HUES6 (cell line): ENCODE measurements around the gene JAKMIP3.

Experiments used
- H3K27ac ChIP-seq: 2 replicates; pipeline ENCODE4 v1.7.0; 2013; ENCODE audit warnings: low read depth, mild to moderate bottlenecking, low read length, inconsistent platforms
- H3K27me3 ChIP-seq: 2 replicates; pipeline ENCODE4 v1.6.1; 2013; ENCODE audit warnings: low read length; ENCODE audit not compliant: control insufficient read depth, insufficient read depth
- H3K36me3 ChIP-seq: 2 replicates; pipeline ENCODE4 v1.6.1; 2013; ENCODE audit warnings: low read length; ENCODE audit not compliant: control insufficient read depth, insufficient read depth
- H3K4me1 ChIP-seq: 2 replicates; pipeline ENCODE4 v1.6.1; 2013; ENCODE audit warnings: low read length; ENCODE audit not compliant: control insufficient read depth, insufficient read depth
- H3K4me3 ChIP-seq: 2 replicates; pipeline ENCODE4 v1.5.1; 2013; ENCODE audit warnings: low read depth, low read length
- H3K9ac ChIP-seq: one replicate; pipeline ENCODE4 v1.6.1; 2013; ENCODE audit warnings: mild to moderate bottlenecking, low read length
- H3K9me3 ChIP-seq: 2 replicates; pipeline ENCODE4 v1.6.1; 2013; ENCODE audit warnings: low read depth, low read length; ENCODE audit not compliant: control insufficient read depth, insufficient read depth

The JAKMIP3 gene

GRCh38 chr10:132028706-132029105, 37.0 kb upstream of the JAKMIP3 start:
- H3K9me3 ChIP-seq = no peaks in the 10 kb centered on the region
- H3K27me3 ChIP-seq = peaks cover 16% of the 10 kb centered on the region
- no peak overlapping the region for H3K4me3 ChIP-seq
- H3K4me1 ChIP-seq = no peaks in the 10 kb centered on the region
- H3K36me3 ChIP-seq = no peaks in the 10 kb centered on the region
- no peak overlapping the region for H3K9ac ChIP-seq
- H3K27ac ChIP-seq = no peak overlapping the region

GRCh38 chr10:132030898-132031463, 34.8 kb upstream of the JAKMIP3 start:
- Histone ChIP-seq H3K27me3 (peaks cover 35% of the 10 kb centered on the region), H3K27ac (no peak overlapping the region), H3K4me1 (0 out of 2 replicates have a peak, but pooled peaks cover 1% of the 10 kb centered on the region), H3K36me3 (no peaks in the 10 kb centered on the region), H3K4me3 (no peak overlapping the region), H3K9me3 (no peaks in the 10 kb centered on the region), H3K9ac (no peak overlapping the region)

GRCh38 chr10:132033632-132034031, 32.1 kb upstream of the JAKMIP3 start:
- Histone ChIP-seq H3K27me3 (peaks cover 58% of the 10 kb centered on the region), H3K4me3 (no peak overlapping the region), H3K36me3 (no peaks in the 10 kb centered on the region), H3K9ac (no peak overlapping the region), H3K27ac (no peak overlapping the region), H3K4me1 (peaks cover 13% of the 10 kb centered on the region), H3K9me3 (no peaks in the 10 kb centered on the region)

- no peaks in the 10 kb centered on the region for H3K9me3 ChIP-seq
- H3K27ac ChIP-seq = no peak overlapping the region
- no peaks in the 10 kb centered on the region for H3K36me3 ChIP-seq
- H3K9ac ChIP-seq = no peak overlapping the region
- no peak overlapping the region for H3K4me3 ChIP-seq
- H3K27me3 ChIP-seq = peaks cover 58% of the 10 kb centered on the region
- peaks cover 13% of the 10 kb centered on the region for H3K4me1 ChIP-seq
These were observed 30.3 kb upstream of the JAKMIP3 start for GRCh38 chr10:132035476-132035875.

GRCh38 chr10:132036153-132036886, 29.4 kb upstream of the JAKMIP3 start:
- Histone ChIP-seq H3K36me3 (no peaks in the 10 kb centered on the region), H3K4me3 (peak overlapping the region; percentile 58), H3K4me1 (peaks cover 13% of the 10 kb centered on the region), H3K9me3 (no peaks in the 10 kb centered on the region), H3K27me3 (peaks cover 58% of the 10 kb centered on the region), H3K27ac (no peak overlapping the region), H3K9ac (peak overlapping the region; percentile 7)

- peaks cover 13% of the 10 kb centered on the region for H3K4me1 ChIP-seq
- peak overlapping the region; percentile 58 for H3K4me3 ChIP-seq
- peak overlapping the region; percentile 40 for H3K9ac ChIP-seq
- H3K27me3 ChIP-seq = peaks cover 58% of the 10 kb centered on the region
- H3K36me3 ChIP-seq = no peaks in the 10 kb centered on the region
- no peaks in the 10 kb centered on the region for H3K9me3 ChIP-seq
- H3K27ac ChIP-seq = no peak overlapping the region
These were observed 28.7 kb upstream of the JAKMIP3 start for GRCh38 chr10:132036887-132037675.

GRCh38 chr10:132037676-132037975, 28.1 kb upstream of the JAKMIP3 start:
- Histone ChIP-seq H3K27ac (no peak overlapping the region), H3K36me3 (no peaks in the 10 kb centered on the region), H3K4me3 (peak overlapping the region; percentile 58), H3K4me1 (peaks cover 13% of the 10 kb centered on the region), H3K9ac (peak overlapping the region; percentile 40), H3K9me3 (no peaks in the 10 kb centered on the region), H3K27me3 (peaks cover 57% of the 10 kb centered on the region)

- H3K27ac ChIP-seq = no peak overlapping the region
- no peak overlapping the region for H3K9ac ChIP-seq
- H3K4me3 ChIP-seq = no peak overlapping the region
- H3K36me3 ChIP-seq = no peaks in the 10 kb centered on the region
- H3K9me3 ChIP-seq = no peaks in the 10 kb centered on the region
- peaks cover 39% of the 10 kb centered on the region for H3K27me3 ChIP-seq
- peaks cover 24% of the 10 kb centered on the region for H3K4me1 ChIP-seq
These were observed 26.4 kb upstream of the JAKMIP3 start for GRCh38 chr10:132039371-132039770.

- Histone ChIP-seq H3K9ac (no peak overlapping the region), H3K4me3 (no peak overlapping the region), H3K36me3 (no peaks in the 10 kb centered on the region), H3K27me3 (peaks cover 36% of the 10 kb centered on the region), H3K9me3 (no peaks in the 10 kb centered on the region), H3K27ac (no peak overlapping the region), H3K4me1 (peaks cover 25% of the 10 kb centered on the region)
These were observed 25.7 kb upstream of the JAKMIP3 start for GRCh38 chr10:132040046-132040445.

- H3K4me3 ChIP-seq = no peak overlapping the region
- no peaks in the 10 kb centered on the region for H3K9me3 ChIP-seq
- H3K36me3 ChIP-seq = no peaks in the 10 kb centered on the region
- peaks cover 23% of the 10 kb centered on the region for H3K4me1 ChIP-seq
- H3K27me3 ChIP-seq = peaks cover 28% of the 10 kb centered on the region
- no peak overlapping the region for H3K9ac ChIP-seq
- H3K27ac ChIP-seq = no peak overlapping the region
These were observed 24.4 kb upstream of the JAKMIP3 start for GRCh38 chr10:132041340-132041739.
